GM12865 (cell line): ENCODE results near the gene NAXD.

Source experiments
- DNase-seq: peaks from one replicate; pipeline ENCODE4 v3.0.0; 2010; ENCODE audit warnings: low read depth
- H3K4me3 ChIP-seq: 2 replicates; pipeline ENCODE4 v1.5.1; 2011; ENCODE audit warnings: mild to moderate bottlenecking, low read depth, low read length, control low read depth
- CTCF ChIP-seq: IDR thresholded peaks from 2 replicates; pipeline ENCODE4 v1.5.1; 2011; ENCODE audit warnings: low read length, control low read depth, low read depth, inconsistent platforms; ENCODE audit not compliant: insufficient read depth; ENCODE audit errors: missing control alignments

The NAXD gene

GRCh38 chr13:110648848-110649421, 33.6 kb downstream of the NAXD start:
- no peak overlapping the region for H3K4me3 ChIP-seq
- no peak for DNase-seq
- no peak for TF ChIP-seq CTCF

- no peak overlapping the region for H3K4me3 ChIP-seq
- no peak for TF ChIP-seq CTCF
- DNase-seq, result no peak
Observed at GRCh38 chr13:110649551-110649950, 34.2 kb downstream of the NAXD start.

- no peak overlapping the region for H3K4me3 ChIP-seq
- no peak for TF ChIP-seq CTCF
- no peak for DNase-seq
Observed at GRCh38 chr13:110650436-110650835, 35.1 kb downstream of the NAXD start.

DNA sequence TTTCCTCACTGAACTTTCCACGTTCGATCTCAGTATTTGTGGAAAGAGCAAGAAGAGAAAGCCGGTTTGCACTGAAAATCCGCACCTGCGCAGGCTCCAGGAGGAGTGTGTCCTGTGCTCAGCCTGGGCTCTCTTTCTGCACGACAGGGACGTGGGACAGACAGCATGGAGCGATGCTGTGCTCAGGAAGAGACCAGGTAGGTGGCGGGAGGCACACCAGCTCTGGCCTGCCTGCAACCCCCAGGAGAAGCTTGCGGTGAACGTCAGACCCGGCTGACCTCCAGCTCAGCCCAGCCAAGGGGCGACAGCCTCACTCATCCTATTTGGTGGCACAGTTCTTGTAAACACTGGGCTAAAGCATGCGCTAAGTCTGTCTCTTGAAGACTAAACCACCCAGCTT, 35.9 kb downstream of the NAXD start:
- no peak for DNase-seq
- no peak for TF ChIP-seq CTCF
- no peak overlapping the region for H3K4me3 ChIP-seq

DNA sequence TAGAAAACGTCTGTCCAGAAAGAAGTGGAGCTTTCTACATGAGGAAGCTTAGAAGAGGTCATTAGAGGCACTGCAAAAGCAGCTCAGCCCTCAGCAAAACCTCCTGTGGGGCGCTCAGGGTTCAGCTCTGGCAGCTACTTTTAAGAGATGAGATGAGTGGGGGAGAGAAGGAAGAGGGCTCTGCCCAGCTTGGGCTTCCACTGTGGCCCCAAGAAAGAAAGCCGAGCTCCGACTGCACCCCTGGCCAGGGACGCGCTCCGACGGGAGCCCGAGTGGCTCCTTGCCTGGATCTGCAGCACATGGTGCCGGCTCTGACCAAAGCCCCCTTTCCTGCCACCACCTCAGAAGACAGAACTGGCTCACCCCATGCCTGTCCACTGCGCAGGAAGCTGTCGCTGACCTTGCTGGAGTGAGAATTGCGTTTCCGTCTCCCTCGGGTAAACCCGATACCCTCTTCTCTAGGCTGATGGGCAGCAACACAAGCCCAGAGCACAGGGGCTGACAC, 36.4 kb downstream of the NAXD start:
- DNase-seq, result no peak
- H3K4me3 ChIP-seq, result no peak overlapping the region
- no peak for TF ChIP-seq CTCF

GRCh38 chr13:110652231-110652730, 36.9 kb downstream of the NAXD start:
- H3K4me3 ChIP-seq, result no peak overlapping the region
- DNase-seq, result no peak
- no peak for TF ChIP-seq CTCF

DNA sequence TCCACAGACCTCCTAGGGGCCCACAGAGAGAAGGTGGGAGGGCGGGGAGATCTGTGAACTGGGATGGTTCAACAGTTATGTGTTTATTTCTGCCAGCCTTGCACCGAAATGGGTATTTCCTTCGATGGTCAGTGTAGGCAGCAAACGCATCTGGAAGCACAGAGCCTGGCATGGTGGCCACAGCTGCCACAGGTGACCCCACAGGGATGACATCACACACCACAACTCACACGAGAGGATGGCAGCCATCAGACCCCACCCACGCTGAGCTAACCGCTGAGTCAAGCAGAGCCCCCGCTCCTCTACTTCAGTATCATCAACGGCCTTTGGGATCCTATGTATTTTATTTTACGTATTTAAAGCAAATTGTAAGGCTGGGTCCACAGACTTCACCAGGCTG, 37.4 kb downstream of the NAXD start:
- TF ChIP-seq CTCF, result no peak
- DNase-seq, result no peak
- H3K4me3 ChIP-seq, result no peak overlapping the region
